HEK293T (cell line): ENCODE results near the gene OPRM1.

Experiments
- CTCF ChIA-PET: fragments of 350-600 bp; formaldehyde crosslinking; extraction: SDS; loops from one replicate; lab custom pipeline; 2021; ENCODE audit warnings: antibody characterized with exemption, inconsistent platforms; lab: Yijun Ruan, JAX
- POLR2A ChIA-PET: fragments of 350-600 bp; formaldehyde crosslinking; extraction: SDS; loops from one replicate; lab custom pipeline; 2020; ENCODE audit warnings: antibody characterized with exemption, inconsistent platforms; lab: Yijun Ruan, JAX
- DNase-seq: peaks from one replicate; pipeline ENCODE4 v3.0.0; 2012; ENCODE audit warnings: mixed read lengths; ENCODE audit errors: extremely low spot score
- ARNT ChIP-seq: fragments of 450-650 bp; IDR thresholded peaks from 2 replicates; pipeline ENCODE4 v1.6.1; 2017; ENCODE audit warnings: mild to moderate bottlenecking
- BHLHE40 ChIP-seq: fragments of 450-650 bp; IDR thresholded peaks from 2 replicates; pipeline ENCODE4 v1.6.1; 2016; ENCODE audit warnings: mild to moderate bottlenecking, moderate library complexity, borderline replicate concordance
- CTBP1 ChIP-seq: fragments of 450-650 bp; IDR thresholded peaks from 2 replicates; pipeline ENCODE4 v1.6.1; 2016; ENCODE audit warnings: borderline replicate concordance
- ELF4 ChIP-seq: fragments of 450-650 bp; IDR thresholded peaks from 2 replicates; pipeline ENCODE4 v1.6.1; 2017; ENCODE audit warnings: antibody characterized with exemption
- FOXA1 ChIP-seq: fragments of 450-650 bp; IDR thresholded peaks from 2 replicates; pipeline ENCODE4 v1.6.1; 2016; ENCODE audit warnings: mild to moderate bottlenecking
- FOXK2 ChIP-seq: fragments of 450-650 bp; IDR thresholded peaks from 2 replicates; pipeline ENCODE4 v1.6.1; 2016; ENCODE audit warnings: mild to moderate bottlenecking
- FOXM1 ChIP-seq: fragments of 450-650 bp; IDR thresholded peaks from 2 replicates; pipeline ENCODE4 v1.6.1; 2017; ENCODE audit warnings: mild to moderate bottlenecking, borderline replicate concordance
- HDGF ChIP-seq: fragments of 450-650 bp; IDR thresholded peaks from 2 replicates; pipeline ENCODE4 v1.6.1; 2017; ENCODE audit warnings: antibody characterized with exemption, borderline replicate concordance
- L3MBTL2 ChIP-seq: fragments of 450-650 bp; conservative IDR thresholded peaks from 2 replicates; pipeline ENCODE4 v1.6.1; 2016; ENCODE audit warnings: mild to moderate bottlenecking
- LEF1 ChIP-seq: fragments of 450-650 bp; IDR thresholded peaks from 2 replicates; pipeline ENCODE4 v1.6.1; 2017; ENCODE audit warnings: mild to moderate bottlenecking, borderline replicate concordance
- NFRKB ChIP-seq: fragments of 450-650 bp; IDR thresholded peaks from 2 replicates; pipeline ENCODE4 v1.6.1; 2016; ENCODE audit warnings: mild to moderate bottlenecking, moderate library complexity
- SP1 ChIP-seq: fragments of 450-650 bp; IDR thresholded peaks from 2 replicates; pipeline ENCODE4 v1.6.1; 2017
- SUZ12 ChIP-seq: fragments of 450-650 bp; IDR thresholded peaks from 2 replicates; pipeline ENCODE4 v1.6.1; 2016; ENCODE audit warnings: mild to moderate bottlenecking
- TARDBP ChIP-seq: fragments of 450-650 bp; IDR thresholded peaks from 2 replicates; pipeline ENCODE4 v1.6.1; 2016
- ZNF384 ChIP-seq: fragments of 450-650 bp; IDR thresholded peaks from 2 replicates; pipeline ENCODE4 v1.6.1; 2016
- TF ChIP-seq, protein P1 (sequence below): fragments of 450-650 bp; IDR thresholded peaks from 2 replicates; pipeline ENCODE4 v1.6.1; 2016

The OPRM1 gene

DNA sequence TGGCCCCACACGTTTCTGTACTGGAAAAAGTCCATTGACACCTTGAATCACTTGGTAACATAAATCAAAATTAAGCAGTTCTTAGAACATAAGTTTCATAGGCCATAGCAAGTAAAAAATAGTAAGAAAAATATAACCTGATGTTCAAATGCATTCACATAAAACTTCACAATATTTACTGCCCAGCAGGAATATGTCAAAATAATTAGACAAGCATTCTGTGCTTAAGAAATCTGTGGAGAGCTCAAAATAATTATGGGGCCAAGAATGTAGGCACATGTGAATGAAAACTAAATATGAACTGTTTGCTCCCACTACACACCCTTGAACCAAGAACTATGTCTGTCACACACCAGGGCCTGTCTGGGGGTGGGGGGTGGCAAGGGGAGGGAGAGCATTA is 246.8 kb downstream of the OPRM1 start:
- no peak for DNase-seq
- POLR2A ChIA-PET: no interaction called here
- CTCF ChIA-PET: no interaction called here
- TF ChIP-seq HDGF (no peak), ARNT (no peak), ELF4 (no peak), TARDBP (no peak), FOXM1 (no peak), SP1 (no peak), L3MBTL2 (no peak), CTBP1 (no peak), LEF1 (no peak), ZNF384 (no peak)
- TF ChIP-seq, protein P1, sequence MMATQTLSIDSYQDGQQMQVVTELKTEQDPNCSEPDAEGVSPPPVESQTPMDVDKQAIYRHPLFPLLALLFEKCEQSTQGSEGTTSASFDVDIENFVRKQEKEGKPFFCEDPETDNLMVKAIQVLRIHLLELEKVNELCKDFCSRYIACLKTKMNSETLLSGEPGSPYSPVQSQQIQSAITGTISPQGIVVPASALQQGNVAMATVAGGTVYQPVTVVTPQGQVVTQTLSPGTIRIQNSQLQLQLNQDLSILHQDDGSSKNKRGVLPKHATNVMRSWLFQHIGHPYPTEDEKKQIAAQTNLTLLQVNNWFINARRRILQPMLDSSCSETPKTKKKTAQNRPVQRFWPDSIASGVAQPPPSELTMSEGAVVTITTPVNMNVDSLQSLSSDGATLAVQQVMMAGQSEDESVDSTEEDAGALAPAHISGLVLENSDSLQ: no peak

DNA sequence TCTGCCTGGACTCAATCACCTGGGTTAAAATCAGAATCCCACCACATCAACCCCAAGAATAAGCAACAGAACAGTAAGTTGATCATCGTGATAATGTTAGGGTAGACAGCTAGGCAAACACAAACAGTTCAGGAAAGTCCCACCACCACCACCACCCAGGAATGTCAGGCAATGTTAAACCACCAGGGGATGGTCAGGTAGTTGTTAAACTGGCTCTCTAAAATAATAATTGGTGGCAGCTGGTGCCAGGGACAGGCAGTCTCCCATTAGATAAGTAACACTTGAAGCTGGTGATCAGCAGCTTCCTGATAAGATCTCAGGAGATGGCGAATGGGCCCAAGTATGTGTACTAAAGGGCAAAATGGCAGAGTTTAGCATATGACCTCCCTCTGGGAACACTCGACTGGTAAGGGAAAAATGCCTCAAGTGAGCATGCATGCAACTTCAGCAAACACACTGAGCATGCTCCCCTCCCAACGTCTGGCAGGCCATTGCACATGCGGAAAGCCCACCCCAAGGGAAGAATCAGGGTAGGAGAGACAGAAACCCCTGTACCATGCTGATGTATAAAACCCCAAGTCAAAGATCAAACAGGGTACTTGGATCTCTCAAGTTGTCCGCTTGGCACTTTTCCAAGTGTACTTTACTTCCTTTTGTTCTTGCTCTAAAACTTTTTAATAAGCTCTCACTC is 250.9 kb downstream of the OPRM1 start:
- POLR2A ChIA-PET: no interaction called here
- TF ChIP-seq SP1: no peak
- TF ChIP-seq ZNF384: no peak
- TF ChIP-seq NFRKB: no peak
- CTCF ChIA-PET: no interaction called here
- no peak for DNase-seq

DNA sequence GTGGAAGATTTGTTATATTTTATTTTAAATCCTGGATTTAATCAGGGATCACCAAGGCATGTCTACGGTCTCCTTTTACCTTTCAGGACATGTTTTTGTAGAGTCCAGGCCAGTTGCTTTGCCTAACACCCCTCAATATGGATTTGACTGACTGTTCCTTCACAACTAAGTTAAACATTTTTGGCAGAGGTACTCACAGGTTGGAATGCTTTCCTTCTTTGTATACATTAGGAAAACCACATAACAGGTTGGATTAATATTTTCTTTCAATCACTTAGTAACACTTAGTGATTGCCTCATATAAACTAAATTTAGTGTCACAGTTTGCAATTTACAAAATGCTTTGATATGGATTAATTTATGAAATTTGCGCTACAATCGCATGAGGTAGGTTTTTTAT is 253.0 kb downstream of the OPRM1 start:
- no peak for DNase-seq
- TF ChIP-seq SUZ12 (no peak), HDGF (no peak), CTBP1 (no peak), FOXK2 (no peak), ELF4 (no peak), L3MBTL2 (no peak), ZNF384 (no peak), LEF1 (no peak), BHLHE40 (no peak), ARNT (no peak), SP1 (no peak), FOXM1 (no peak), TARDBP (no peak), NFRKB (no peak), FOXA1 (no peak)
- TF ChIP-seq, protein P1: no peak
- CTCF ChIA-PET: no interaction called here
- POLR2A ChIA-PET: no interaction called here

DNA sequence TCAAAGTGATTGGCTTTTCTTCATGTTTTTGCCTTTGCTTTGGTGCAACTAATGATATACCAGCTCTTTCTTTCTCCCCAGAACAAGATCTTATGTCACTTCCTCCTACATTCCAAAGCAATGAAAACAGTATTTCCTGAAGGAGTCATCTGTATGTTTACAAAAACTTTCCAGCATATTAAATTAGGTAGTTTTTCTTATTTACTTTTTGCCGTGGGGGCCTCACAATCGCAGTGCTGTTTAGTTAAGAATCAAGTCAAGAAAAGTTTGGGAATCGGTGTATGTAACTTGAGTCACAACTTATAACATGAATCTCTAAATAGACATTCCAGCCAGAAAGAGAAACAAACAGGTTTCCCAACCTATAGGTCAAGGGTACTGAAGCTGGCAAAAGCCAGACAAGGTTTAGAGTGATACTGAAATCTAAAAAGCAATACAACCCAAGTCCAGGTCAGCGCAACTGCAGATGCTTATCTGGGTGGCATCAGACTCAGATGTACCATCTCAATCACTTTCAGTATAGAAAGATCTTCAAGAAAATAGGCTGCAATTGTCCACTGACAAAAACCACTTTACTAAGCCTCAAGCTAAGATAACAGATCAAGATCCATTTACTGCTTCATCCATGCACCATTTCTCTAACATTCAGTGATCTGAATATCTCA is 253.9 kb downstream of the OPRM1 start:
- no peak for DNase-seq
- POLR2A ChIA-PET: no interaction called here
- CTCF ChIA-PET: interaction anchor here (0.6 to 1.0 kb wide), 2 partner anchors 128 to 138 kb away, joined by 3 to 4 read pairs; no protein-coding TSS in a partner anchor
- no peak for TF ChIP-seq NFRKB
- no peak for TF ChIP-seq BHLHE40
- no peak for TF ChIP-seq ARNT
- TF ChIP-seq CTBP1: no peak
- TF ChIP-seq TARDBP: no peak
- TF ChIP-seq L3MBTL2: no peak
- TF ChIP-seq, protein P1: no peak
- TF ChIP-seq HDGF: no peak
- no peak for TF ChIP-seq ELF4
- TF ChIP-seq SP1: no peak
- no peak for TF ChIP-seq FOXA1
- no peak for TF ChIP-seq FOXM1
- TF ChIP-seq FOXK2: no peak
- TF ChIP-seq LEF1: no peak
- no peak for TF ChIP-seq SUZ12
- TF ChIP-seq ZNF384: no peak

DNA sequence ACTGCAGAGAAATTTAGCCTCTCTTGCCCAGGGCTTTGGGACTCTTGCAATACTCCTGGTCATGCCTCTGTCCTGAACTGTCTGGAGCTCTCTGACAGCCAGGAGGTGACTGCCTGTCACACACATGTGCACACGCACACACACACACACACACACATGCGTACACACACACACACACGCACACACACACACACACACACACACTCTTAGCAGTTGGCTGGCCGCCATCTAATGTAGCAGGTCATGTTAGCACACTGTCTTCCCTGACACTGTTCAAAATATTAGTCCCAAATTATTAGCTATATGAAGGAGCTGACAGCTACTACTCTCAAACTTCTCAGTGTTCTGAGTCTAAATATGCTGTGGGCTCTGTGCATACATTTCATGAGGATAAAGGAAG is 256.7 kb downstream of the OPRM1 start:
- ChIA-PET CTCF (no interaction called here), POLR2A (no interaction called here)
- TF ChIP-seq ZNF384 (no peak), FOXA1 (no peak), FOXM1 (no peak)
- DNase-seq: no peak
